GM10847 (cell line): ENCODE data around the gene PSPH.

Source experiments
- POLR2A ChIP-seq: IDR thresholded peaks from 2 replicates; pipeline ENCODE4 v1.6.1; 2011; ENCODE audit not compliant: insufficient read length; ENCODE audit errors: extremely low read depth

The PSPH gene

DNA sequence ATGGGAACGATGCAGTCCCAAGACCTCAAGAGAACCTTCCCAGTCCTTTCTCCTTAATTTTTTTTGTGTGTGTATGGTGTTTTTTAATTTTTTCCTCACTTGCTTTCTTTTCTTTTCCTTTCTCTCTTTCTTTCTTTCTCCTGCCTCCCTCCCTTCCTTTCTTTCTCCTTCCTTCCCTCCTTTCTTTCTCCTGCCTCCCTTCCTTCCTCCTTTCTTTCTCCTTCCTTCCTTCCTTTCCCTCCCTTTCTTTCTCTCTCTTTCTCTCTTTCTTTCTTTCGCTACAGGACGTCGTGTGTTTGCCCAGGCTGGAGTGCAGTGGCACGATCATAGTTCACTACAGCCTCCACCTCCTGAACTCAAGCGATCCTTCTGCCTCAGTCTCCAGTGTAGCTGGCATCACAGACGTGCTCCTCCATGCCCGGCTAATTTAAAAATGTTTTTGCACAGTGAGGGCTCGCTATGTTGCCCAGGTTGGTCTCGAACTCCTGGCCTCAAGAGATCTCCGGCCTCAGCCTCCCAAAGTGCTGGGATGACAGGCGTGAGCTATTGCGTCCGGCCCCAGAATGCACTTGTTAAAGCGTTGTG lies 87.6 kb downstream of the PSPH start:
- no peak for TF ChIP-seq POLR2A

DNA sequence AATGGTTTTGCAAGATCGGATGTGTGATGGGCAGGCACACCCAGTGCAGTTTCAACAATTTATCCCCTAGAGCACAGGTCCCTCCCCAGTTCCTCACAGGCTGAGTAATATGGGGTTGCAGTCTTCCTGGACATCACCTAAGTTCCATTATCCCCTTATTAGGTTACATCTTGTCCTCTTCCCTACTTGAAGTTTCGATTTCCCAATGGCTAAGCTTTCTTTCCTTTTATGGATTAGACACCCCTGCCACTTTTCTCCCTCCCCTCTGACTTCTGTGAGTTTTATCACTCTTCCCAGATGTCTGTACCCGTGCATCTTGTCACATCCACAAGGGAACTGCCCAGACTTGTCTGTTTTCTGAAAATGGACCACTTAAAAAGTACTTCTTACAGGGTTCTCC lies 89.2 kb downstream of the PSPH start:
- no peak for TF ChIP-seq POLR2A
